K562 (cell line): ENCODE measurements around the gene CMSS1.

Experiments used
- MGA ChIP-seq: fragments of 450-650 bp; IDR thresholded peaks from 2 replicates; pipeline ENCODE4 v1.6.1; 2016; ENCODE audit warnings: mild to moderate bottlenecking, moderate library complexity
- SP1 ChIP-seq: sonication (generic); formaldehyde crosslinking; IDR thresholded peaks from 2 replicates; pipeline ENCODE4 v1.8.1; 2022; ENCODE audit warnings: mild to moderate bottlenecking, missing genetic modification reagents
- TF ChIP-seq, protein P1 (sequence below), 3 experiments: IDR thresholded peaks in 2 of 3; conservative IDR thresholded peaks in 1 of 3; 2 replicates each; pipeline ENCODE4 v1.5.1; 2011 to 2012; ENCODE audit warnings: low read length in 3 of 3, mild to moderate bottlenecking in 3 of 3, control low read depth in 2 of 3, improper control_type of control experiment in 1 of 3, inconsistent platforms in 1 of 3, low read depth in 1 of 3, mixed read lengths in 1 of 3, moderate library complexity in 1 of 3; ENCODE audit not compliant: insufficient read depth in 2 of 3

- TF ChIP-seq SP1 (CRISPR knock-in tag) (no peak), MGA (no peak)
- TF ChIP-seq, protein P1, sequence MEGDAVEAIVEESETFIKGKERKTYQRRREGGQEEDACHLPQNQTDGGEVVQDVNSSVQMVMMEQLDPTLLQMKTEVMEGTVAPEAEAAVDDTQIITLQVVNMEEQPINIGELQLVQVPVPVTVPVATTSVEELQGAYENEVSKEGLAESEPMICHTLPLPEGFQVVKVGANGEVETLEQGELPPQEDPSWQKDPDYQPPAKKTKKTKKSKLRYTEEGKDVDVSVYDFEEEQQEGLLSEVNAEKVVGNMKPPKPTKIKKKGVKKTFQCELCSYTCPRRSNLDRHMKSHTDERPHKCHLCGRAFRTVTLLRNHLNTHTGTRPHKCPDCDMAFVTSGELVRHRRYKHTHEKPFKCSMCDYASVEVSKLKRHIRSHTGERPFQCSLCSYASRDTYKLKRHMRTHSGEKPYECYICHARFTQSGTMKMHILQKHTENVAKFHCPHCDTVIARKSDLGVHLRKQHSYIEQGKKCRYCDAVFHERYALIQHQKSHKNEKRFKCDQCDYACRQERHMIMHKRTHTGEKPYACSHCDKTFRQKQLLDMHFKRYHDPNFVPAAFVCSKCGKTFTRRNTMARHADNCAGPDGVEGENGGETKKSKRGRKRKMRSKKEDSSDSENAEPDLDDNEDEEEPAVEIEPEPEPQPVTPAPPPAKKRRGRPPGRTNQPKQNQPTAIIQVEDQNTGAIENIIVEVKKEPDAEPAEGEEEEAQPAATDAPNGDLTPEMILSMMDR (IDR thresholded peaks at IDR 0.05 in 2 of 3, conservative IDR thresholded peaks at IDR 0.05 in 1 of 3; ENCODE audit: insufficient read depth in 2 of 3, low read depth in 1 of 3, low read length in 3 of 3) = no peak
Observed at GRCh38 chr3:99885085-99885484, 67.4 kb downstream of the CMSS1 start.
